ENCODE measurements around the gene DDX6. TPM values are rescaled to one million over a fixed set of nuclear protein-coding genes. Genes with fewer than 3 reads are reported as not detected.
A peak's percentile ranks its signal among the peaks of the same experiment; 100 is the strongest.

Gene DDX6
- total and polyA plus RNA-seq, 12 donors = 17.1 to 179 (median 132) TPM

GRCh38 chr11:118778898-118779297 lies 12.1 kb downstream of the DDX6 start:
- intact Hi-C loops (cut with DNase I) = no loop called here
- no peak for DNase-seq
- ATAC-seq = no peak
- TF ChIP-seq CTCF (IDR thresholded peaks at IDR 0.05) = no peak
- no peak overlapping the region for H3K4me3 ChIP-seq
- H3K36me3 ChIP-seq = peaks cover 0 to 100% (median 69%) of the 10 kb centered on the region in 9 donors
- no peaks in the 10 kb centered on the region for H3K9me3 ChIP-seq
- H3K27me3 ChIP-seq = no peaks in the 10 kb centered on the region
- no peak overlapping the region for H3K27ac ChIP-seq
- peaks cover 0 to 89% (median 63%) of the 10 kb centered on the region in 9 donors for H3K4me1 ChIP-seq
- 81 to 89% methylated on average over 5 of the region's 5 CpGs for WGBS, 2 donors

- Histone ChIP-seq H3K4me1 (peaks cover 7 to 96% (median 80%) of the 10 kb centered on the region in 9 donors), H3K4me3 (no peak overlapping the region), H3K36me3 (peaks cover 0 to 94% (median 39%) of the 10 kb centered on the region in 9 donors), H3K27me3 (no peaks in the 10 kb centered on the region), H3K27ac (peak overlapping the region in 2 of 10 donors; percentile 29 to 31), H3K9me3 (no peaks in the 10 kb centered on the region)
- DNase-seq (no peak), ATAC-seq (no peak)
- no peak for TF ChIP-seq CTCF (IDR thresholded peaks at IDR 0.05)
- intact Hi-C loops (cut with DNase I) = no loop called here
- WGBS, 2 donors = 52% methylated on average over 4 of the region's 4 CpGs
Measured at GRCh38 chr11:118774032-118774431, 16.9 kb downstream of the DDX6 start.

GRCh38 chr11:118771547-118772288 lies 19.2 kb downstream of the DDX6 start:
- DNase-seq (no peak), ATAC-seq (peak in 1 of 8 donors; percentile 33)
- Histone ChIP-seq H3K9me3 (no peaks in the 10 kb centered on the region), H3K4me3 (peak overlapping the region in 1 of 10 donors; percentile 0), H3K4me1 (peaks cover 11 to 98% (median 91%) of the 10 kb centered on the region in 9 donors), H3K36me3 (peaks cover 0 to 90% (median 30%) of the 10 kb centered on the region in 9 donors), H3K27ac (peak overlapping the region in 5 of 10 donors; percentile 3 to 58 (median 18)), H3K27me3 (no peaks in the 10 kb centered on the region)
- TF ChIP-seq CTCF (IDR thresholded peaks at IDR 0.05) = no peak
- 40 to 46% methylated on average over 4 of the region's 4 CpGs for WGBS, 2 donors
- intact Hi-C loops (cut with DNase I) = no loop called here

GRCh38 chr11:118768690-118769089 lies 22.3 kb downstream of the DDX6 start:
- DNase-seq (no peak), ATAC-seq (no peak)
- Histone ChIP-seq H3K9me3 (no peaks in the 10 kb centered on the region), H3K4me3 (no peak overlapping the region), H3K27me3 (no peaks in the 10 kb centered on the region), H3K4me1 (peaks cover 11 to 71% (median 65%) of the 10 kb centered on the region in 9 donors), H3K36me3 (peaks cover 0 to 90% (median 32%) of the 10 kb centered on the region in 9 donors), H3K27ac (peak overlapping the region in 1 of 10 donors; percentile 2)
- intact Hi-C loops (cut with DNase I) = no loop called here
- 70 to 71% methylated on average over 3 of the region's 3 CpGs for WGBS, 2 donors
- no peak for TF ChIP-seq CTCF (IDR thresholded peaks at IDR 0.05)

Measured in heart right ventricle (tissue), 16 donors.